ENCODE measurements around the gene CNTRL.
"Not testable (repeated sequence)": the region's sequence is repeated elsewhere in the genome, so short reads cannot be mapped to it uniquely, and the experiment has no call there.

Gene CNTRL

GRCh38 chr9:121138561-121138960, 63.8 kb downstream of the CNTRL start:
- DNase-seq, result no peak

GRCh38 chr9:121138973-121139372, 64.2 kb downstream of the CNTRL start:
- DNase-seq, result no peak

GRCh38 chr9:121140162-121140561, 65.4 kb downstream of the CNTRL start:
- no peak for DNase-seq

- DNase-seq, result no peak
Observed at GRCh38 chr9:121141306-121141705, 66.6 kb downstream of the CNTRL start.

- no peak for DNase-seq
Observed at GRCh38 chr9:121141706-121142105, 67.0 kb downstream of the CNTRL start.

- DNase-seq, result no peak
Observed at GRCh38 chr9:121143771-121144170, 69.0 kb downstream of the CNTRL start.

- DNase-seq, result no peak
Observed at GRCh38 chr9:121144482-121144881, 69.7 kb downstream of the CNTRL start.

GRCh38 chr9:121150188-121150587, 75.4 kb downstream of the CNTRL start:
- no peak for DNase-seq

GRCh38 chr9:121153642-121154041, 78.9 kb downstream of the CNTRL start:
- no peak for DNase-seq

- no peak for DNase-seq
Observed at GRCh38 chr9:121154782-121155181, 80.0 kb downstream of the CNTRL start.

GRCh38 chr9:121156263-121156731, 81.5 kb downstream of the CNTRL start:
- DNase-seq, result peak; percentile 10

- no peak for DNase-seq
Observed at GRCh38 chr9:121157939-121158338, 83.2 kb downstream of the CNTRL start.

GRCh38 chr9:121160025-121160424, 85.3 kb downstream of the CNTRL start:
- no peak for DNase-seq

GRCh38 chr9:121168052-121168451, 93.3 kb downstream of the CNTRL start:
- DNase-seq, result no peak

- DNase-seq, result peak; percentile 40
Observed at GRCh38 chr9:121169094-121169601, 94.4 kb downstream of the CNTRL start.

- DNase-seq, result no peak
Observed at GRCh38 chr9:121171236-121171635, 96.5 kb downstream of the CNTRL start.

GRCh38 chr9:121172726-121173487, 98.2 kb downstream of the CNTRL start:
- DNase-seq, result no peak

- DNase-seq, result no peak
Observed at GRCh38 chr9:121173501-121173900, 98.7 kb downstream of the CNTRL start.

- no peak for DNase-seq
Observed at GRCh38 chr9:121178676-121179372, 104.1 kb downstream of the CNTRL start.

- not testable (repeated sequence) for DNase-seq
Observed at GRCh38 chr9:121179373-121179721, 104.6 kb downstream of the CNTRL start.

- no peak for DNase-seq
Observed at GRCh38 chr9:121179930-121180681, 105.4 kb downstream of the CNTRL start.

- no peak for DNase-seq
Observed at GRCh38 chr9:121182101-121182836, 107.5 kb downstream of the CNTRL start.

- DNase-seq, result no peak
Observed at GRCh38 chr9:121182989-121183388, 108.2 kb downstream of the CNTRL start.

Measured in CD4-positive, alpha-beta T cell treated with Interleukin-6 for 4 hours (primary cell).